Adrenal gland (tissue), 5 donors: ENCODE results near the gene MRGPRD.

Experiments
- POLR2A ChIP-seq, 2 donors: fragments of 450-650 bp; IDR thresholded peaks; one replicate each; pipeline ENCODE4 v1.6.1; 2017; ENCODE audit warnings: antibody characterized with exemption in 2 of 2, mild to moderate bottlenecking in 2 of 2, moderate library complexity in 1 of 2
- TF ChIP-seq, protein P1 (sequence below), 6 experiments: fragments of 450-650 bp in 4 of 6; fragments of 200-600 bp in 2 of 6; sonication (generic) in 1 of 6; IDR thresholded peaks; 1 replicate in 5 of 6; 2 replicates in 1 of 6; pipeline versions ENCODE4 v1.5.1 to v1.8.0; 2016 to 2021; ENCODE audit warnings: antibody characterized with exemption in 6 of 6, mild to moderate bottlenecking in 2 of 6, moderate library complexity in 1 of 6
- donor health status: DM: no; HTN: no; CAD: no.

DNA sequence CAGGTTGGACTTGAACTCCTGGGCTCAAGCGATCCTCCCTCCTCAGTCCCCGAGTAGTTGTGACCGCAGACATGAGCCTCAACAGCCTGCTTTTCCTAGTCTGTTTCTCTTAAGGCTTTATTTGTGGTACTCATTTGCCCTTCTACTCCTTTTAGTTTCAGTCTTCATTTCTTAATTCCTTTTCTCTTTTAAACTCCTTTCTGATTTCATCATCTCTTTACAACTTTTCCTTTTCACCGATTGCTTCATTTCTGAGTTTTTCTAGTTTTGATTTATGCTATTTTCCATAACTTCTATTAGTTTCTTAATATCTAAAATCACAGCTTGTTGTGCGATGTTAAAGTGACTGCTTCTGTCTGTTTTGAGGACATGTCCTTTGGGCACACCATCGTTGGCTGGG lies 49.5 kb upstream of the MRGPRD start:
- no peak for TF ChIP-seq POLR2A (IDR thresholded peaks at IDR 0.05)
- TF ChIP-seq, protein P1, sequence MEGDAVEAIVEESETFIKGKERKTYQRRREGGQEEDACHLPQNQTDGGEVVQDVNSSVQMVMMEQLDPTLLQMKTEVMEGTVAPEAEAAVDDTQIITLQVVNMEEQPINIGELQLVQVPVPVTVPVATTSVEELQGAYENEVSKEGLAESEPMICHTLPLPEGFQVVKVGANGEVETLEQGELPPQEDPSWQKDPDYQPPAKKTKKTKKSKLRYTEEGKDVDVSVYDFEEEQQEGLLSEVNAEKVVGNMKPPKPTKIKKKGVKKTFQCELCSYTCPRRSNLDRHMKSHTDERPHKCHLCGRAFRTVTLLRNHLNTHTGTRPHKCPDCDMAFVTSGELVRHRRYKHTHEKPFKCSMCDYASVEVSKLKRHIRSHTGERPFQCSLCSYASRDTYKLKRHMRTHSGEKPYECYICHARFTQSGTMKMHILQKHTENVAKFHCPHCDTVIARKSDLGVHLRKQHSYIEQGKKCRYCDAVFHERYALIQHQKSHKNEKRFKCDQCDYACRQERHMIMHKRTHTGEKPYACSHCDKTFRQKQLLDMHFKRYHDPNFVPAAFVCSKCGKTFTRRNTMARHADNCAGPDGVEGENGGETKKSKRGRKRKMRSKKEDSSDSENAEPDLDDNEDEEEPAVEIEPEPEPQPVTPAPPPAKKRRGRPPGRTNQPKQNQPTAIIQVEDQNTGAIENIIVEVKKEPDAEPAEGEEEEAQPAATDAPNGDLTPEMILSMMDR (IDR thresholded peaks at IDR 0.05), result no peak
